Hypothalamus (tissue), 51 donors: ENCODE results near the gene MAN2A1.

Source experiments
- DNase-seq, 51 donors: peaks; one replicate each; lab custom pipeline; 2025; lab: John Stamatoyannopoulos, UW

The MAN2A1 gene

DNA sequence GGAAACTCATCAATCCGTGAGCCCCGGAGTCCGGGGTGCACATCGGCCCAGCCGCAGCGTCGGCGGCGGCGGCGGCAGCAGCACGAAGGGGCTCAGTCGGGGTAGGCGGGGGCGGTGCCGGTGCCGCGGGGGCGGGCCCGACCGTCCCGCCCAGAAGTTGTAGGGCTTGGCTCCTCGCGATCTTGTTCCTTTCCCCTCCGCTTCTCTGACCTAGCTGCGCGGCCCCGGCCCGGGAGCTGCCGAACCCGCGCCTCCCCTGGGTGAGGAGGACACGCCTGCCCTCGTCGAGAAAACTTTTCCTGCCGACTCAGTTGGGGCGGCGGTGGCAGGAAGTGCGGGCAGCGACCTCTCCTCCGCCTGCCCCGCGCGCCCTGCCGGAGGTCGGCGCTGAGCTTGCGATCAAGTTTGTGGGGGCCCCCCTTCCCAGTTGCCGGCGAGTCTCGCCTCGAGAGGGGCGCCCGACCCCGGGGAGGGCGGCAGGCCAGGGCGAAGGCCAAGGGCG, at the start of gene MAN2A1:
Gene MAN2A1 (plus strand): TSS at position 188 of the 502 bp plus-strand sequence. CDS start 491 bp downstream, outside the sequence.
- peak in 47 of 51 donors; percentile 21 to 86 (median 67) for DNase-seq

GRCh38 chr5:109640976-109641375, 48.8 kb upstream of the MAN2A1 start:
- DNase-seq = no peak

- no peak for DNase-seq
Measured at GRCh38 chr5:109643791-109644350, 45.9 kb upstream of the MAN2A1 start.

- DNase-seq = no peak
Measured at GRCh38 chr5:109644829-109645228, 44.9 kb upstream of the MAN2A1 start.

GRCh38 chr5:109645707-109646192, 44.0 kb upstream of the MAN2A1 start:
- peak in 18 of 51 donors; percentile 1 to 74 (median 24) for DNase-seq

- DNase-seq = no peak
Measured at GRCh38 chr5:109649318-109649717, 40.4 kb upstream of the MAN2A1 start.

GRCh38 chr5:109650493-109650892, 39.2 kb upstream of the MAN2A1 start:
- DNase-seq = no peak

GRCh38 chr5:109652096-109652495, 37.6 kb upstream of the MAN2A1 start:
- DNase-seq = no peak

GRCh38 chr5:109653042-109653441, 36.7 kb upstream of the MAN2A1 start:
- no peak for DNase-seq

- no peak for DNase-seq
Measured at GRCh38 chr5:109653561-109654239, 36.0 kb upstream of the MAN2A1 start.

DNA sequence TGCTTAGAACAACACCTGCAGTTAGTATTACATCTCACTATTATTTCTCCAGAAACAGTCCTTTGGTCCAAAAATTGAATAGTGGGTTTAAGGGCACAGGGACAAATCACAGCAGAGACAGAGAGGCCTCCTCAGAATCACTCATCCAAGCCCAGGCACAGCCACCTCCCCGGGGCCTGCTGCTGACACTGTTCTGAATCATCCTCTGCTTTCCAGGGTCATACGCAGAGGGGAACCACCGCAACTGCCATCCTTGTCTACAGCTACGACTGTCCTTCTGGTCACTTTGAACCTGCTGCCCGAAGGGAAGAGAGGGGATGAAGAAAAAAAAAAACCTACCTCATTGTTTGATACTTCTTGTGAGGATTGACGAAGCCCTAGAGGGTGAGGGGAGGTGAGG, 35.3 kb upstream of the MAN2A1 start:
- DNase-seq = no peak

DNA sequence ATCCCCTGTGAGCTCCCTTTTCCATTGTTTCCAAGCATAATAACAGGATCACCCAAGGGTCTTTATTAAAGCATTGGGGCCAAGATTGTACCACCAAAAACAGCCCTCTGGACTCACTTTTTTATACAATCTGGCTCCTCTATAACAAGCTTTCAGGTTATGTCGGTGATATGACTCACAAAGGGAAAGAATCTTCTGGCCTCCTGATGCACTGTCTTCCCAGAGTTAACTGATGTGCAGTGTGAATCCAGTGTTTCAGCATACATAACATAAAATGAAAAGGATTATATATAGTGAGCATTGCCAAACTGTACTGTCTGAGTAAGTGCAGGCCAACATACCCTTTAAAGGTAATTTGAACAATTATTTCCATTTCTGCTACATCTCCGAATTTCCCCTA, 33.9 kb upstream of the MAN2A1 start:
- DNase-seq = no peak

DNA sequence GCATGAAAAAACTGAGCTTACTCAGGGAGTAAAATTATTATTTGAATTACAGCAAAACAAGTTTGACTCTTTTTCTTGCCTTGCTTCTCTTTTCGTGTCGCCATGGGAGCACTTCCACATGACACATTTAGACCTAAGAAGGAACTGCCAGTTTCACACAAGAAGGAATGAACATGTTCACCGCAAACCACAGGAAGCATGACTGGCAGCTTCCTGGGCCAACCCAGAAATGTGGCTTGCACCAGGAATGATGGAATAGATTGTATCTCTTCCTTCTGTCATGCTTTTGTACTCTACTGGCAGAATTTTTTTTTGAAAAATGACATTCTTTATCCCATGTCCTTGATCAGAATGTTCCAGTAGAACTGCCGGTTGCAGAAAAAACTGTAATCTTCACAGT, 32.9 kb upstream of the MAN2A1 start:
- peak in 25 of 51 donors; percentile 3 to 46 (median 16) for DNase-seq

DNA sequence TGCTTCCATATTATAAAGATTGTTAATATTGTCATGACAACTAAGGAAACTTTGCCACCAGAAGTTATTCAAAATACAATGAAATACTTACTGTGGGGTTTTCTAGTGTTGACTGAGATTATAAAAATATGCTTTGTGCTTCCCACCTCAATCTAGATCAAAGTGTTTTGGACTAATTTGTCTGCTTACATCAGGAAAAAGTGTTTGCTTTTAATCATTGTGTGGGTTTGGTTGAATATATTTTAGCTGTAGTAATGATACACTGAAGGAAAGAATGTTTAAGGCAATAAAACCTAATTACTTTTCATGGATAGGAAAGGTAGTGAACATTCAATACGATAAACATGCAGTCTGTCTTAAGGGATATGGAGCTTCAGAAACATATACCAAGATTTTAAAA, 29.8 kb upstream of the MAN2A1 start:
- no peak for DNase-seq

- DNase-seq = no peak
Measured at GRCh38 chr5:109660301-109660700, 29.4 kb upstream of the MAN2A1 start.

DNA sequence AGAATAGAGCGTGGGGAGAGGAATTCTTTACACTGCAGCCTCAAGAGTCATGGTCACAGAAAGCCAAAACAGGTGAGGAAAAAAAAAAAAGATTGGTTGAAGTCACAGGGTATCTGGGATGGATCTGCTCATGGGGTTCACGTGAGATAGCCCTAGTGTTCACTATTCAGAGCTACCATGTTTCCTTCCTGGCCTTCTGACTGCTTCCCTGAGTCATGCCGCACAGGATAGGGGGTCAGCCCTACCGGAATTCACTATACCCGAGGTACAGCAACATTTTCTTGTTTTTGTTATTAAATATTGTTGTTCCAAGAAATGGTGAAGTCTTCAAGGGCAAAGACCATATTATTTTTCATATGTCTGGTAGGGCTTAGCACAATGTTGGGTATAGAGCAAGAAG, 21.5 kb upstream of the MAN2A1 start:
- DNase-seq = no peak

DNA sequence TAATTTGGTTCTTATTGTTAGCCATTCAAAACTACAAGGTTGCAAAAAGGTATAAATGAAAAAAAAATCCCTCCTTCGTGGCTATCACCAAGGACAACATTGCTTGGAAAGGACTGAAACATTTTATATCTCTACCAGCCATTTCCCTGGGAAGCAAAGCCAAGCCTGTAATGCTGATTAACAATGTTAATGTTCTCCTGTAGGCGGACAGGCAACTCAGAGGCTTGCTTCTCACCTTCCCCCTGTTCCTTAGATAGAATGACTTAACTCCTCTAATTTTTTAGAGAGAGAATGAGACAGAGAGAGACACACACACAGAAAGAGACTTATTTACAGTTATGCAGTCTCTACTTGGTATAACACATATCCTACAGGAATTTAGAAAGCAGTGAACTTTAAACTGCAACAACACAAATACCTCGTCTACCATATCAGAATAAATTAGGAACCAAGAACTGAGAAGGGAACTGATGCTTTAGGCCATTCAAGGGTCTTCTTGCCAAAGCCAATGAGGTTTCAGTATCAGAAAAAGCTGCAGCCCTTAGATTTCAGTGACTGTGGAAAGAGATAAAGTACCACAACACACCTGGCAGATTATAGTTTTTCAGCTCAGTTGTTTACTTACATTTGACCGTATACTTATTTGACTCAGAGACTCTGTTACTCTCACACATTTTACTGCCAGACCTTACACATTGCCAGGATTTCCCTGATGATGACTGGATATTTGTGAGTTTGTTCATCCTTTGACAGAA, 20.9 kb upstream of the MAN2A1 start:
- DNase-seq = peak in 1 of 51 donors; percentile 34

DNA sequence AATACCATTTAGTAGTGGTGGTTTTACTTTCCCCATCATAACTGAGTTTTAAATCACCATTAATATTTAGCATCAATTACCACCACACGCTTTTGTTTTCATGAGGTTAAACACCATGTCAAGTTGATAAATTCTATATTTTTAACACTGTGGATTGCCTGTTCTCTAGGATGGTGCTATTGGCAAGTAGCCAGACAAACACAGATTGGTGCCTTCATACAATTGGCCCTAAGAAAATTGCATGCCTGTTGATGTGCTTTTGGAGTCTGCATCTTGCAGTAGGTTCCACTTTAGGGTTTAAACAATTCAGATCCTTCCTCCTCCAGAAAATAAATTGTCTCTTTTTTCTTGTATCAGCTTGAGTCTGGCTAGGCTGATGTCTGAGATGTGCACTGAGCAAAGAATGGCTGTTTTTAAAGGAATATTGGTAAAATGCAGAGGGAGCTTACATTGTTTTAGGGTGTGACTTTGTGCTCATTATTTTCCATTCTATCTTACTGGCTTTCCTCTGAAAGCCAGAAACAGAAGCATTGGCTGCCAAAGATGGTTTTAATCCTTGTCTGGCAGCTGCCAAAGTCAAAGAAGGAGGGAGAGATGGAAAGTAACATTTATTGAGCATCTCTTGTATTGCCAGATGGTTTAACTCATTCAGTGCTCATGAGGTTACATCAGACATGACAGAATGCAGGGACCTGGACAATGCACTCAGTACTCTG, 19.6 kb upstream of the MAN2A1 start:
- no peak for DNase-seq

GRCh38 chr5:109671136-109671535, 18.6 kb upstream of the MAN2A1 start:
- DNase-seq = no peak

GRCh38 chr5:109674596-109674995, 15.1 kb upstream of the MAN2A1 start:
- no peak for DNase-seq

DNA sequence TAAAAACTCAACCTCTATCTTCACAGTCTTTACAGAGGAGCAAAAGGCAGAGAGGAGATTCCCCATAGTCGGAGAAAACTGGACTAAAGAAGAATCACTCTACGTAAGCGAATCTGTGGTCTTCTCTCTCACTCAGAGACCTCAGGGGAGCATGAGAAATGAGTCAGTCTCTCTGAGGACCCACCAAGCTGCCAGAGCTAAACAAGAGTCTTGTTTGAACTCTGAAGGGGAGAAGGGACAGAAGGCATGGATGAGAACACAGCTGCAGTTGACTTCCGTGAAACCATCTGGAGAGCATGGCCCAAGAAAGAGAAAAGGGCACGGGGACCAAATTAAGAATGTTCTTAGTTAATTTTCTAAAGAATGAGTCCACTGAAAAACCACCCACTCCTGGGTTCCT, 12.8 kb upstream of the MAN2A1 start:
- no peak for DNase-seq
